HPDE6-E6E7 (cell line): ENCODE results near the gene RAB11FIP3.
A peak's percentile ranks its signal among the peaks of the same experiment; 100 is the strongest.
"Not testable (repeated sequence)": the region's sequence is repeated elsewhere in the genome, so short reads cannot be mapped to it uniquely, and the experiment has no call there.

Experiments
- DNase-seq: peaks from one replicate; pipeline ENCODE4 v3.0.0; 2011; ENCODE audit warnings: missing footprints; ENCODE audit errors: extremely low spot score

RAB11FIP3 gene, protein sequence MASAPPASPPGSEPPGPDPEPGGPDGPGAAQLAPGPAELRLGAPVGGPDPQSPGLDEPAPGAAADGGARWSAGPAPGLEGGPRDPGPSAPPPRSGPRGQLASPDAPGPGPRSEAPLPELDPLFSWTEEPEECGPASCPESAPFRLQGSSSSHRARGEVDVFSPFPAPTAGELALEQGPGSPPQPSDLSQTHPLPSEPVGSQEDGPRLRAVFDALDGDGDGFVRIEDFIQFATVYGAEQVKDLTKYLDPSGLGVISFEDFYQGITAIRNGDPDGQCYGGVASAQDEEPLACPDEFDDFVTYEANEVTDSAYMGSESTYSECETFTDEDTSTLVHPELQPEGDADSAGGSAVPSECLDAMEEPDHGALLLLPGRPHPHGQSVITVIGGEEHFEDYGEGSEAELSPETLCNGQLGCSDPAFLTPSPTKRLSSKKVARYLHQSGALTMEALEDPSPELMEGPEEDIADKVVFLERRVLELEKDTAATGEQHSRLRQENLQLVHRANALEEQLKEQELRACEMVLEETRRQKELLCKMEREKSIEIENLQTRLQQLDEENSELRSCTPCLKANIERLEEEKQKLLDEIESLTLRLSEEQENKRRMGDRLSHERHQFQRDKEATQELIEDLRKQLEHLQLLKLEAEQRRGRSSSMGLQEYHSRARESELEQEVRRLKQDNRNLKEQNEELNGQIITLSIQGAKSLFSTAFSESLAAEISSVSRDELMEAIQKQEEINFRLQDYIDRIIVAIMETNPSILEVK

DNA sequence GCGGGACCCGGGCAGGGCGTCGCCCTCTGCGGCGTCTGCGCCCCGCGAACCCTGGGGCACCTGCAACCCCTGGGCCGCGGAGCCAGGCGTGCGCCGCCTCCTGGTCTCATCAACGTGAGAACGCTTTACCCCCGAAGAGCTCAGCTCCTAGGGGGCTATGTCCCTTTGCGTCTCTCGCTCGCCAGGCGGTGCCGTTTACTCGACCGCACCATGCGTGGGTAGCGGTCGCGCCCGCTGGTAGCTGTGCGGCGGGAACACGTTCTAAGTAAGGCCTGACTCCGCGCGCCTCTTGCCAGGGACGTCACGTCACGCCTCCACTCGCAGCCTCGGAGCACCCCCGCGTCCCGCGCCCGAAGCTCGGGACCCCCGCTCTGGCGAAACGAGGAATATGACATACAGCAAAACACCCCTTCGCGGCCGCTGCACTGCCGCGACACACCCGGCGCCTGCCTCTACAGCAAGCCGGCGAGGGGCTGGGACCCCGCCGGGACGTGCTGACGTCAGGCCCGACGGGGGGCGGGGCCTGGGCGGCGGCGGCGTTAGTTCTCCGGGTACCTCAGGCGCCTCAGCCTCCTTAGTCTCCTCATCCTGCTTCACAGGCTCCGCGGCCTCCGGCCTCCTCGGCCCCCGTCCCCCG, at the start of gene RAB11FIP3:
TSS of gene RAB11FIP3 (plus strand) at position 568 of the 637 bp plus-strand sequence. CDS start 358 bp downstream, outside the sequence.
- peak; percentile 60 for DNase-seq

DNA sequence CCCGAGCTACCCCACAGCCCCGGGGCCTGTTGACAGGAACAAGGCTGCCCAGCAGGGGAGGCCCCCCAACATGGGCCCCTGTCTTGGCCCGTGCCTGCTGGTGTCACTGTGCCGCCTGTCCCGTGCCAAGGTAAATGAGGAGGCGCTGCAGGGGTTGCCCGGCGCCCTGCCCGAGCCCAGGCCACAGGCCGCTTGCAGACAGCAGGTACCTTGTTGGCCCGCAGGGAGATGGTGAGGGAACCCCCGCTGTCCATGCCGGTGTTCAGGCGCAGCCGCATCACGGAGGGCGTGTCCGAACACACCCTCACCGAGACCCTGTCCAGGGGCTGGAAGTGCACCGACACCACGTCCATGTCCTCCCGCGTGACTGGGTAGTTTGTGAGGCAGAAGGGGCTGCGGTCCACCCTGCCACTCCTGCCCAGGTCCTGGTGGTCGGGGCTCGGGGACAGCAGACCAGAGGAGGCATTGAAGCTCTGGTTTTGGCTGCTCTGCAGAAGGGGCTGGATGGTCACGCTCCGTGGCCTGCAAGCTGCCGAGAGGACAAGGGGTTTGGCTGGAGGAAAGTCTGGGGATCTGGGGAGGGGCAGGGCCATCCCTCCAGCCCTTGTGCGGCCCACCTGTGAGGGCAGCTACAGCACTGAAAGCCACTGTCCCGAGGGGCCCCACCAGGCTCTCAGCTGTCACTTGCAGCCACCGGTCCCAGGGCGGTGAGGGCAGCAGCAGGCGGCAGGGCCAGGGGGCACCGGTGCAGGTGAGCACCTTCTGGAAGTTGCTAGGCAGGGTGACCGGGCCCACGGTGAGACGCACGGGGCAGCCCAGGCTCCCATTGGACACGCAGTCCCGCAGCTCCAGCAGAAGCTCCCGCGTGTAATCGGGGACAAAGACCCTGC, 49.3 kb upstream of the RAB11FIP3 start:
- no peak for DNase-seq

DNA sequence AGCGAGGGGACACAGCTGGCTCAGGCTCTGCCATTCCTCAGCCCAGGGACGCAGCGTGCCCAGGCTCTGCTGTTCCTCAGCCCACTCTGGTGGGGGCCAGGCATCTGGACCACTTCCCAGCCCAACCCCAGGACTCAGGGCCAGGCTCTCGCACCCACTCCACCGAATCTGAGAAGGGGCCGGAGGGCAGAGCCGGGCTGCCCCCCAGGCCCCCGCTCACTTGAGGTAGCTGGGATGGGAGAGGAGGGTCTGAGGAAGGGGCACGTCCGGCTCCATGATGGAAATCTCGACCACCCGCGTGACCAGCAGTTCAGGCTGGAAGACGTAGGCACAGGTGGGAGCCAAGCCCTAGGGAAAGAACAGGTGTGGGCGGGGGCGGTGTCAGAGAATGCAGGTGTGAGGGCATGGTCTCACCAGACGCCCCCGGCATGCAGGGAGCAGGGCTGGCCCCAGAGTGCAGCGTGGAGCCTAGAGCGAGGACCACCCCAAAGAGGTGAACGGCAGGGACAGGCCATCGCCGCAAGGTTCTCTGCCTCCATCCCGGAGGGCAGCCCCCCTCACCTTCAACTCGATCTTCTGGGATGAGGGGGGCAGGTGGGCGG, 48.5 kb upstream of the RAB11FIP3 start:
- no peak for DNase-seq

DNA sequence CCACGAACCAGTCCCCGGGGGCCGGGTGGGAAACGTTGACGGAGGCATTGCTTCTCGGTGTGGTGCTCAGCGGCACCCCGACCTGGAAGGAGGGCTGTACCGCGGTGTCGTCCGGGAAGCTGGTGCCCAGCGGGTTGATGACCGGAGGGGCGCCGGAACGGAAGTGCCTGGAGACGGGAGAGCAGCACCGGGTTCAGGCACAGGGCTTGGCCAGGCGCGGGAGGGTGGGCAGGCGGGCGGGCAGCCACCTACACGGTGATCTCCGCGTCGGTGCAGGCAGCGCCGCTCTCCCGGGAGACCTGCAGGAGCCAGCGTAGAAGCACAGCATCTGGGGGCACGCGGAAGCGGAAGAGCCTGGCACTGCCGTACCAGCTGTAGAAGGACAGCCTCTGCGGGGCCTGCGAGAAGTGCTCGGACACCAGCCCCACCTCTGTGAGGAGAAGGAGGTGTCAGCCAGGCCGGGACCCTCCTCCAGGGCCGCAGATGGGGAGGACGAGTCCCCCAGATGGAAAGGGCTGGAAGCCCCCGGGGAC, 48.0 kb upstream of the RAB11FIP3 start:
- DNase-seq, result no peak

DNA sequence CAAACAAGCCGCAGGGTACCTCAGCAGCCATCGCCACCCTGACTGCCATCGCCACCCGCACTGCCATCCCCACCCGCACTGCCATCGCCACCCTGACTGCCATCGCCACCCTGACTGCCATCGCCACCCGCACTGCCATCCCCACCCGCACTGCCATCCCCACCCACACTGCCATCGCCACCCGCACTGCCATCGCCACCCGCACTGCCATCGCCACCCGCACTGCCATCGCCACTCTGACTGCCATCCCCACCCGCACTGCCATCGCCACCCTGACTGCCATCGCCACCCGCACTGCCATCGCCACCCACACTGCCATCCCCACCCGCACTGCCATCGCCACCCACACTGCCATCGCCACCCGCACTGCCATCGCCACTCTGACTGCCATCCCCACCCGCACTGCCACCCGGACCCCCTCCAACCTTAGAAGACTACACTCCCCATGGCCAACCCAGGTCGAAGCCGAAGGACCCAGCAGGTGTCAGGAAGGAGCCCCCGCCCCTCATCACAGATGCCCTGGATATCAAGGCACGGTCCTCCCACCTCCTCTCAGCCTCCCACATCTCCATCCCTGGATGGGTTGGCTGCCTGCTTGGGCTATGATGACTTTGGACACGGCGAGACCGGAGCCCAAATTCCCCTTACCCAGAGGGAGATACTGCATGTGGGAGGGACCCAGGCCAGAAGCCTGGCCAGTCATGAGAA, 47.2 kb upstream of the RAB11FIP3 start:
- not testable (repeated sequence) for DNase-seq

DNA sequence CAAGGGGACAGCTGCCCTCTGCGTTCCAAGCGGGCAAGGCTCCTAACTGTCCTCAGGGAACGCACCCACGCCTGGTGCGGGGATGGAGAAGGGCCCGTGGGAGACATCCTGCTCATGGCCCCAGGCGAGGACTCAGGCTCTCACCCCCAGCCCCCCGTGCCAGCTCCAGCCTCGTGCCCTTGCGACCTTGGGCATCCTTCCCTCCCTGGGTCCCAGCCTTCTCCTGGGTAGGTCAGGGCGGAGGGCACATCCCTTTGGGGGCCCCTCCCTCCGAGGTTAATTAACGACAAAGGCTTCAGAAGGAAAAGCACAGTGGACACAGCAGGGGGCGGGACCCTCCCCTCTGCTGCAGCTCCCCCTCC, 46.6 kb upstream of the RAB11FIP3 start:
- DNase-seq, result no peak

DNA sequence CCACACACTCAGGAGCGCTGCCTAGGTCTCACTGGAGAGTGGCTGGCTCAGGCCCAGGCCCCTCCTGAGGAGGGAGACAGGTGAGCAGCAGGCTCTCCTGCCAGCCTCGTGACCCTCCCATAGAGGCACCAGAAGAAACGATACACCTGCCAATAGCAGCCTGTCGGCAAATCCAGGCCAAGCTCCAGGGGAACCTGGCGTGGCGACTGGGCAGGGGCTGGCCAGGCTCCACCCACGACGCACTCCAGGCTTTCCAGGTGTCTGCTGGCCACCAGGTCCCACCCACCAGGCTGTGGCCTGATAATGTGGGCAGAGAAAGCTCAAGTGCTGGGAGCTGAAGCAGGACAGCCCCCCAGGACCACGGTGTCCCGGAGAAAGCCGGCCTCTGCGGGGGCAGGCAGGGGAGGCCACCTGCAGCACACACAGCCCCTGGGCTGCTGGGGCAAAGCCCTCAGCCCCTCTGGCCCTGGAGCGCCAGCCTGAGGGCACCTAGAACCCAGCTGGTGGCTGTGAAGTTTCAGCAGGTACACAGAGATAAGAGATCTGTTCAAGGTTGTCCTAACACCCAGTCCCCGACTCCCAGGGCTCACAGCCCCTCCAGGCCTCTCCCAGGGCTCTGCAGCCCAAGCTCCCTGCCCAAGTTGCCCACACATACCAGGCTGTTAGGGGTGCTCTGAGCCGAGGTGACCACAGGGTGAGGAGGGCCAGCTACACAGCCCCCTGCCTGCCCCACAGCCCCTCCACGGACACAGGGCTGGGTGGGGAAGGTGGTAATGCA, 46.1 kb upstream of the RAB11FIP3 start:
- DNase-seq, result no peak

DNA sequence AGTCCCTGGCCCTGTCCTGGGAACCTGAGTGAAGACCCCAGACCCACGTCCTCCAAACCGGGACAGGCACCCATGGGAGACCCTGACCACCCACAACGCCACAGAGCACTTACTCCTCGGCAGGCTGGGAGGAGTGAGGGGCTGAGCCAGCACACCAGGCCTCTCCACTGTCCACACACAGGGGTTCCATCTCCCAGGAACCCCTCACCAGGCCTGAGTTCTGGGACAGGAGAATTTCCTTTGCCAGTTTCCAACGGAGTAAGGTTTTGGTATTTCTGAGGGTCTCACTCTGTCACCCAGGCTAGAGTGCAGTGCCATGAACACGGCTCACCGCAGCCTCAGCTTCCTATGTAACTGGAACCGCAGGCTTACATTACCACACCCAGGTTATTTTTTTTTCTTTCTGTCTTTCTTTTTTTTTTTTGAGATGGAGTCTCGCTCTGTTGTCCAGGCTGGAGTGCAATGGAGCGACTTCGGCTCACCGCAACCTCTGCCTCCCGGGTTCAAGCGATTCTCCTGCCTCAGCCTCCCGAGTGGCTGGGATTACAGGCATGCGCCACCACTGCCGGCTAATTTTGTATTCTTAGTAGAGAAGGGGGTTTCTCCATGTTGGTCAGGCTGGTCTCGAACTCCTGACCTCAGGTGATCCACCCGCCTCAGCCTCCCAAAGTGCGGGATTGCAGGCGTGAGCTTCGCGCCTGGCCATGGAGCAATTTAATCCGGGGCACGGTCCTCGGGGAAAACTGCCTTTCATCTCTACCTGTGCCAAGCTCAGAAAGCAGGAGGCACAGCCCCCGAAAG, 45.3 kb upstream of the RAB11FIP3 start:
- DNase-seq, result no peak

DNA sequence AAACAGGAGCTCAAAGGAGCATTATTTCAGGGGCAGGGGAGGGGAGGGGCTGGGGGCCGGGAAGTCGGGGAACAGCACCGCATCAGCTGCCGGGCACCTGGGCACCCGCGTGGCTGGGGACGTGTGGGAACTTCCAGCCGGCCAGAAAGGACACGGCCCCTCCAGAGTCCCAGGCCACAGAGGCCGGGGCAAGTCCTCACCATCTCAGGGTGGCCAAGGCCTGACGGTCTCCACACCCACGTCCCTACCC, 44.8 kb upstream of the RAB11FIP3 start:
- no peak for DNase-seq

DNA sequence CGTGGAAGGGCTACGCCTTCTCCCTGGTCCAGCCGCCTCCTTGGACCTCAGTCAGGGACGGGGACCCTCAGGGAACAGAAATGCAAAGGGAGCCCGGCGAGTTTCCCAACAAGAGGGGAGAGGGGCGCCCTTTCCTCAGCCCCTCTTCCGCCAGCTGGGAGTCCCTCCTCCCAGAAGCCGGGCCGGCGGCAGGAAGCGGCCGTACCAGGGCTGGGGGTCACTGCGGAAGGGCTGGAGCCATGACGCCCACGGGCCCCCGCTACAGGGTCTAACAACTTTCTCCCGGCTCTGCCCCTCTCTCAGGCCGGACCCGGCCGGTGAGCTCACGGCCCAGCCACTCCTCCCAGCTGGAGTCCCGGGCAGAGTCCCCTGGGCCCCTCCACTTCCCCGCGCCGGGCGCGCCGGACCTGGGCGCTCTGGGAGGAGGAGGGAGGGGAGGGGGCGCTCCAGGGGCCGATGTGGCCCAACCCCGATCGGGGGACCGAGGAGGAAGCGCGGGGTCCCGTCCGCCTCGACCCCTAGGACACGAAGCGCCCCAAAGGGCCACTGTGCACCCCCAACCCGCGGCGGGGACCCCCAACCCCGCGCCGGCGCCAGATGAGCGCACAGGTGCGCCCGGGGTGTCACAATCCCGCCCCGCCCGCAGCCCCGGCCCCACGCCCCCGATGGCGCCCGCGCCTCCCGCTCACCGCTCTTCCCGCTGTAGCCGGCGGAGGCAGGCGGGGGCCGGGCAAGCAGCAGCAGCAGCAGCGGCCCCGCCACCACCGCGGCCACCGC, 44.2 kb upstream of the RAB11FIP3 start:
- no peak for DNase-seq

DNA sequence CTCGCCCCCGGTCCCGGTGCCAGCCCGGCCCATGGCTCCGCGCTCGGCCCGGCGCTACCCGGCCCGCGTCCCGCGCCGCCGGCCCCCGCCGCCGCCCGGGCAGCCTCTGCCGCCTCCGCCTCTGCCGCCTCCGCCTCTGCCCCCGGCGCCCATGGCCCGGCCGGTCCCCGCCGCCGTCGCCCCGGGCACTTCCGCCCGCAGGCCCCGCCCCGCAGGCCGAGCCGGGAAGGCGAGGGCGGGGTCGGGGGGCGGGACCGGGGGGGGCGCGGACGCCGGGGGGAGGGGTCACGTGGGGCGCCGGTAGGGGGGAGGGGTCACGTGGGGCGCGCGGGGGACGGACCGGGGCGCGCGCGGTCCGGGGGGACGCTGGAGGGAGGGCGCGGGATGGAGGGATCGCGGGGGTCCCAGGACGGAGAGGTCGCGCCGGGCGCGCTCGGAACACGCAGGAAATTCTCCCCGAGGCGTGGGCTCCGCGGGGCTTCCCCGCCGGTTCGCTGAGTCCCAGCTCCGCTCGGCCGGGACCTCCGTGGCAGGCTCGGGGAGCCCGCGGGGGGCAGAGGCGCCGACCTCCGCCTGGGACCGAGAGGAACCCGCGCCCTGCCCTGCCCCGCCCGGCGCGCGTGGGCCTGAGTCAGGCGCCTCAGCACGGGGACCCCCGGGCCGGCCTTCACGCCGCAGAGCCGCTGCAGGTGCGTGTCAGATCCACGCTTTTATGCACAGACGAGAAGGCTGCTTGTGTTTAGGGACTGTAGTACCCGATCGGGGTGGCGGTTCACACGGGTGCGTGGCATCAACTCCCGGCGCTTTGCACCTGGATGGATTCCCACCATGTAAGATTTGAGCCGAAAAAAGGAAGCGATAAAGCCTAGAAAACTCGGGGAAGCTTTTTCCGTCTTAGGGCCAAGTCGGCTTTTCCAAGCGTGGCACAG, 43.4 kb upstream of the RAB11FIP3 start, which contains the start of gene PGAP6:
TSS of gene PGAP6 (minus strand) at position 190 of the 929 bp plus-strand sequence. CDS start at position 33, 157 bp downstream.
- no peak for DNase-seq

DNA sequence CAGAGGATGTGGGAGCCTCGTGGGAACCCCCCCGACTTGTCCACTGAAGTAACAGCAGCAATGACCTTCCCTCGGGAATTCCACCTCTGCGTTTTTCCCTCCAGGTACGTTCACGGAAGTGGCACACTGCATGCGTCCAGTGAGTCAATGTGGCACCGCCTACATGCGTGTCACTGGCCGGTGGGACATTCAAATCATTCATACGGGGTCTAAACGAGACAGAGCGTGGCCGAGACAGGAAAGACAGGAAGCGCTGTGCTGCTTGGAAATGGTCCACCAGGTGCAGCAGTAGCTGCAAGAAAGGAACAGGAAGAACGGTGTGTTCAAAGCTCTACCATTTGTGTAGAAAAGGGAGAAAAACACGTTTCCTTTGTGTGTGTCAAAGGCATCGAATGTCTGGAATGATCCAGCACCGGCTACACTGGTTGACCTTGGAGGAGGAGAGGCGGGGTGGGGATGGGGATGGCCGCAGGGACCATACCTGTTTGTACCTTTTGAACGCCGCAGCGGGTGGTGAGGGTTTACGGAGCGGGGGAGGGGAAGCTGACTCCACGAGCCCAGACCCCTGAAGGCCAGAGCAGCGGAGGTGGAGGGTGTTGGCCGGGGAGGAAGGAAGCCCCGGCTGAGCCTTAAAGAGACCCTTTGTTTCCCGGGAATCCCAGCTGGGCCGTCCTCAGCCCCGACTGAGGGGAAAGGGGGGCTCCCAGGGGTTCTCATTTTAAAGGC, 42.0 kb upstream of the RAB11FIP3 start:
- DNase-seq, result no peak

DNA sequence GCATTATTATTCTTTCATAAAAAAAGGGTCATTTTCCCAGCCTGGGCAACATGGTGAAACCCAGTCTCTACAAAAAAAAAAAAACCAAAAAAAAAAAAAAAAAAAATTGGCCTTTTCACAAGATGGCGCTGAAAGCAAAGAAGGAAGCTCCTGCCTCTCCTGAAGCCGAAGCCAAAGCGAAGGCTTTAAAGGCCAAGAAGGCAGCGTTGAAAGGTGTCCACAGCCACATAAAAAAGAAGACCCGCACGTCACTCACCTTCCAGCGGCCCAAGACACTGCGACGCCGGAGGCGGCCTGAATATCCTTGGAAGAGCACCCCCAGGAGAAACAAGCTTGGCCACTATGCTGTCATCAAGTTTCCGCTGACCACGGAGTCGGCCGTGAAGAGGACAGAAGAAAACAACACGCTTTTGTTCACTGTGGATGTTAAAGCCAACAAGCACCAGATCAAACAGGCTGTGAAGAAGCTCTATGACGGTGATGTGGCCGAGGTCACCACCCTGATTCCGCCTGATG, 38.8 kb upstream of the RAB11FIP3 start:
- DNase-seq, result no peak

DNA sequence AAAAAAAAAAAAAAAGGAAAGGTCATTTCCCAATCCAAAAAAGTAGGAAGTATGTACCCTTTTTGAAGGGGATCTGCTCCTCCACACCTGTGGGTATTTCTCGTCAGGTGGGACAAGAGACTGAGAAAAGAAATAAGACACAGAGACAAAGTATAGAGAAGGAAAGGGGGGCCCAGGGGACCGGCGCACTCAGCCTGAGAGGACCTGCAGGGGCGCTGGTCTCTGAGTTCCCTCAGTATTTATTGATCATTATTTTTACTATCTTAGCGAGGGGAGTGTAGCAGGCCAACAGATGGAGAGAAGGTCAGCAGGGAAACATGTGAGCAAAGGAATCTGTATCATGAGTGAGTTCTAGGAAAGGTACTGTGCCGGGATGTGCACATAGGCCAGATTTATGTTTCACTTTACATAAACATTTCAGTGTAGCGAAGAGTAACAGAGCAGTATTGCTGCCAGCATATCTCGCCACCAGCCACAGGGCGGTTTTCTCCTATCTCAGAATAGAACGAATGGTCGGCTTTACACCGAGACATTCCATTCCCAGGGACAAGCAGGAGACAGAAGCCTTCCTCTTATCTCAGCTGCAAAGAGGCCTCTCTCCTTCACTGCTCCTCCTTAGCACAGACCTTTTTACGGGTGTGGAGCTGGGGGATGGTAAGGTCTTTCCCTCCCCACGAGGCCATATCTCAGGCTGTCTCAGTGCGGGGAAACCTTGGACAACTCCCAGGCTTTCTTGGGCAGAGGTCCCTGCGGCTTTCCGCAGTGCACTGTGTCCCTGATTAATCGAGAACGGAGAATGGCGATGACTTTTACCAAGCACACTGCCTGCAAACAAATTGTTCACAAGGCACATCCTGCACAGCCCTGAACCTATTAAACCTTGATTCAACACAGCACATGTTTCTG, 37.4 kb upstream of the RAB11FIP3 start:
- DNase-seq, result not testable (repeated sequence)

DNA sequence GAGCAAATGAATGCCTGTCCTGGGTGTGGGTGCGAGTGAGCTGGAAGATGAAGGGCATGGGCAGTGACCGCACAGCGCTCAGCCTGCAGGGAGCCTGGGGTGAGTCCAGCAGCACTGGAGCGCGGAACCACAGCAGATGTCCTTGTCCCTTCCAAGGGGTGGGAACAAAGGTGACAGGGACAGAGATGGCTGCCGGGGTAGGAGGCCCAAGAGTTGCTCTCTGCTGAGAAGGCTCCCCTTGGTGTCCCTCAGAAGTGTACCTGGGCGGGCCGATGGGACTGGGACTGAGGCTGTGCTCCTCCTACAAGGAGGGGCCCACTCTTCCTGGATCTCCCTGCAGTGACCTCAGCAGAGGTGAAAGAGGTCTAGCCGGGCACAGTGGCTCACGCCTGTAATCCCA, 36.1 kb upstream of the RAB11FIP3 start:
- no peak for DNase-seq
